ENCODE measurements around the gene TNPO2.
A peak's percentile ranks its signal among the peaks of the same experiment; 100 is the strongest.
"Not testable (repeated sequence)": the region's sequence is repeated elsewhere in the genome, so short reads cannot be mapped to it uniquely, and the experiment has no call there.

TNPO2 gene

GRCh38 chr19:12678039-12678438 lies 45.7 kb downstream of the TNPO2 start:
- DNase-seq = not testable (repeated sequence)

GRCh38 chr19:12676928-12677327 lies 46.8 kb downstream of the TNPO2 start:
- no peak for DNase-seq

GRCh38 chr19:12676384-12676792 lies 47.3 kb downstream of the TNPO2 start:
- DNase-seq = peak in 47 of 51 donors; percentile 4 to 78 (median 38)

GRCh38 chr19:12675940-12676339 lies 47.8 kb downstream of the TNPO2 start:
- no peak for DNase-seq

- no peak for DNase-seq
Measured at GRCh38 chr19:12675399-12675798, 48.3 kb downstream of the TNPO2 start.

- DNase-seq = no peak
Measured at GRCh38 chr19:12672744-12673143, 51.0 kb downstream of the TNPO2 start.

- DNase-seq = no peak
Measured at GRCh38 chr19:12670159-12670928, 53.4 kb downstream of the TNPO2 start.

GRCh38 chr19:12669270-12670158 lies 54.2 kb downstream of the TNPO2 start:
- DNase-seq = peak in 50 of 51 donors; percentile 34 to 97 (median 70)

GRCh38 chr19:12668932-12669269 lies 54.8 kb downstream of the TNPO2 start:
- DNase-seq = peak in 26 of 51 donors; percentile 35 to 82 (median 60)

- DNase-seq = no peak
Measured at GRCh38 chr19:12668346-12668745, 55.4 kb downstream of the TNPO2 start.

- DNase-seq = no peak
Measured at GRCh38 chr19:12667731-12668302, 55.9 kb downstream of the TNPO2 start.

- DNase-seq = peak in 49 of 51 donors; percentile 20 to 82 (median 55)
Measured at GRCh38 chr19:12666265-12667048, 57.3 kb downstream of the TNPO2 start, which contains the start of the genes MAN2B1 and WDR83. Gene MAN2B1, minus strand, starts transcription at chr19:12666742. Its CDS starts 41 bp downstream, at chr19:12666701. Gene WDR83, plus strand, starts transcription at chr19:12666807. Its CDS starts 2,984 bp downstream, at chr19:12669791.

GRCh38 chr19:12665671-12666264 lies 58.0 kb downstream of the TNPO2 start:
- DNase-seq = no peak

- DNase-seq = peak in 17 of 51 donors; percentile 4 to 46 (median 20)
Measured at GRCh38 chr19:12665281-12665573, 58.5 kb downstream of the TNPO2 start.

- no peak for DNase-seq
Measured at GRCh38 chr19:12664406-12665280, 59.1 kb downstream of the TNPO2 start.

- DNase-seq = peak in 18 of 51 donors; percentile 7 to 50 (median 16)
Measured at GRCh38 chr19:12660980-12661379, 62.8 kb downstream of the TNPO2 start.

GRCh38 chr19:12657966-12658365 lies 65.8 kb downstream of the TNPO2 start:
- no peak for DNase-seq

GRCh38 chr19:12656899-12657571 lies 66.7 kb downstream of the TNPO2 start:
- no peak for DNase-seq

GRCh38 chr19:12655546-12655945 lies 68.2 kb downstream of the TNPO2 start:
- DNase-seq = no peak

All from hypothalamus (tissue), 51 donors.